Erythroblast (primary cell): ENCODE measurements around the gene NDUFA13.

ENCODE experiments used
- DNase-seq, 2 experiments: peaks; one replicate each; lab custom pipeline; 2025; lab: John Stamatoyannopoulos, UW
- GATA1 ChIP-seq: IDR thresholded peaks from 2 replicates; pipeline ENCODE4 v1.6.1; 2011; ENCODE audit warnings: low read depth, mild to moderate bottlenecking, control low read depth, low read length, moderate library complexity
- POLR2A ChIP-seq: IDR thresholded peaks from 2 replicates; pipeline ENCODE4 v1.6.1; 2011; ENCODE audit warnings: mild to moderate bottlenecking, low read length

The NDUFA13 gene

DNA sequence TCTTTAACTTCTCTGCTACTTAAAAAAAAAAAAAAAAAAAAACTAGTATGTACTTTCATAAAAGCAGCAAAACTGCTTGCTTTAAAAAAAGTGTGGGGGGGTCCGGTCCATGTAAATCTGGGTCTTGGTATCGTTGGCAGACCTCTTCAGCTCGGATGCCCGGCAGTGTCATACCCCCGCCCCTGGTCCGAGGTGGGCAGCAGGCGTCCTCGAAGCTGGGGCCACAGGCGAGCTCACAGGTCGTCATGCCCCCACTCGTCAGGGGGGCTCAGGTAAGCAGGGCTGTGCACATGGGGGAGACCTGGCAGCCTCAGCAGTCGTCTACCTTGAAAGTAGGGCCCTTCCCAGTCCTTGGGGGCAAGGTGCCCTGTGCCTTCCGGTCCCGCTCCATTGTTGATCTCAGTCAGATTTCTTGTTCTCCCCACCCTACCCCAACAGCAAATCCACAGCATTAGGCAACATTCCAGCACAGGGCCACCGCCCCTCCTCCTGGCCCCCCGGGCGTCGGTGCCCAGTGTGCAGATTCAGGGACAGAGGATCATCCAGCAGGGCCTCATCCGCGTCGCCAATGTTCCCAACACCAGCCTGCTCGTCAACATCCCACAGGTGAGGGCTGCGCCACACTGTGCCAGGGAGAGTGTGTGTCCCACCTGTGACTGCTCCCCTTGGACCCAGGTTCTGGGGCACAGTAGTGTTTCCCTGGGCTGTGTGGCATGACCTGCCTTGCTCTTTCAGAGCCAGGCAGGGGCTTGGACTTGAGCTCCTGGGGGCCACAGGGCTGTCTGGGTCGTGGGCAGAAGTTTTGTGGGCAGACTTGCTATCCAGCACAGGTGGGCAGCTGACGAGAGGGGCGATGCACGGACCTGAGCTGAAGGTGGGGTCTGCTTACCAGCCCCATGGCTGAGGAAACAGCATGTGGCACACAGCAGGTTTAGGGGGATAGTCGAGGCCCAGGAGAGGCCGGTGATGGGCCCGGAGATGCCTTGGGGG, 20.1 kb upstream of the NDUFA13 start:
- TF ChIP-seq GATA1, result no peak
- no peak for TF ChIP-seq POLR2A

DNA sequence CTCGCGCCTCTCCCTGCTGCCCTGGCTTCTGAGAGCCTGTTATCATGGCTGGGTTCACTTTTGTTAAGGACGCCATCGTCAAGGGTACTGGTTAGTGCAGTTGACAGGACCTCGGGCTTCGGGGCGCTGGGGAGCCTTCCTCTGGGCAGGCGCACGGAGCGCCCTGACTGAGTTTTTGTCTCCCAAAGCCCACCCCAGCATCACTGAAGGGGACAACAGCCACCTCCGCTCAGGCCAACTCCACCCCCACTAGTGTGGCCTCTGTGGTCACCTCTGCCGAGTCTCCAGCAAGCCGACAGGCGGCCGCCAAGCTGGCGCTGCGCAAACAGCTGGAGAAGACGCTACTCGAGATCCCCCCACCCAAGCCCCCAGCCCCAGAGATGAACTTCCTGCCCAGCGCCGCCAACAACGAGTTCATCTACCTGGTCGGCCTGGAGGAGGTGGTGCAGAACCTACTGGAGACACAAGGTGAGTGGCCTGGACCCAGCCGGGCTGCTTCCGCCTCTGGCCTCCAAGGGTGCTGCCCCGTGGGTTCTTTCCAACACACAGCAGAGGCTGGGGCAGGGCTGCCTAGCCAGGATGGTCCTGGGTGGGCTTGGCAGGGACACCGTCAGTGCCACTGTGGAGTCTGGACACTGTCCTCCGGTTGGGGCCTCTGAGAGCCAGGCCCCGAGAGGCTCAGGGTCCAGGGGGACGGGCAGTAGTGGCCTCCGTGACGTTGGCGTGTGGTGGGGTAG, 17.6 kb upstream of the NDUFA13 start:
- TF ChIP-seq POLR2A (no peak), GATA1 (no peak)
- DNase-seq, result no peak

More for the DNA sequence above, 20.1 kb upstream of the NDUFA13 start:
- no peak for DNase-seq

DNA sequence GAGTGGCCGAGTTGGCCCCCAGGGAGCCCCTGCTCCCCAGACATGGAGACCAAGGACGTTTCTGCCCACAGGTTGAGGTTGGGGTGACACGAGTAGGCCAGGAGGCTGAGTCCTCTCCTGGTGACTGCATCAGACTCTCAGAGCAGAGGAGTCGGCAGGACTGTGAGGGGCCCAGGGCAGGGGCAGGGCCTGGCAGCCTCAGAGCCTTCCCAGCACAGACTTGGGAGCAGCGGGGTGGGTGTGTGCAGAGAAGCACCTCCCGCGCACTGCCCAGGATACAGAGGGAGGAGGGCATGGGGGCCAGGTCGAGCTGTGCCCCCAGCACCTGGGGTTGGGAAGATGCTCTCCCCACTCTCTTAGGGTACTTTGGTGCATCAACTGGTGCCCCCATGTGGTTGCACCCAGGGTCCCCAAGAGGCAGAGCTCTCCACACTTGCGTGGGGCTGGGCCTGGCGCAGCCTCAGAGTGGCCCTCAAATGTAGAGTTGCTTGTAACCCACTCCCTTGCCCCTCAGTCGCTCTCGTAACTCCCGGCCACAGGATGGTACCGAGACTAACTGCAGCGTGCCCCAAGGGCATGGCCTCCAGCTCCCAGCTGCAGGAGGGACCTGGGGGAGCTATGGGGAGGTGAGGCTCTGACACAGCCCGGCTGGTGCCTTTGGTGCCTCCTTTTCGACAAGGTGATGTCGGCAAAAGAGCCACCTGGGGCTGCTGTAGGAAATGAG, 16.6 kb upstream of the NDUFA13 start:
- no peak for TF ChIP-seq POLR2A
- no peak for TF ChIP-seq GATA1

GRCh38 chr19:19500975-19501644, 14.9 kb upstream of the NDUFA13 start:
- TF ChIP-seq POLR2A, result no peak
- TF ChIP-seq GATA1, result no peak
- DNase-seq, result no peak

More for the DNA sequence above, 16.6 kb upstream of the NDUFA13 start:
- no peak for DNase-seq

GRCh38 chr19:19501798-19502197, 14.2 kb upstream of the NDUFA13 start:
- TF ChIP-seq GATA1 (no peak), POLR2A (no peak)
- no peak for DNase-seq

DNA sequence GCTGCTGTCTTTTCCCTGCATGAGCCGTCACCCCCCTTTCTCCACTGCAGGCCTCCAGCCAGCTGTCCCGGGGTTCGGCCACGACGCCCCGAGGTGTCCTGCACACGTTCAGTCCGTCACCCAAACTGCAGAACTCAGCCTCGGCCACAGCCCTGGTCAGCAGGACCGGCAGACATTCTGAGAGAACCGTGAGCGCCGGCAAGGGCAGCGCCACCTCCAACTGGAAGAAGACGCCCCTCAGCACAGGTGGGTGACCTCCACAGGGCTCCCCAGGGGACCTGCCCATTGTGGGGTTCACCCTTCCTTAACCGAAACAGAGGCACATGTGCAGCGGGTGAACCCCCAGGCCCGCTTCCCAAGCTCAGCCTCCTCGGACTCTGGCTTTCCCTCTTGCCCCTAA, 13.7 kb upstream of the NDUFA13 start:
- TF ChIP-seq GATA1, result no peak
- no peak for TF ChIP-seq POLR2A
- no peak for DNase-seq

GRCh38 chr19:19502808-19503602, 13.0 kb upstream of the NDUFA13 start:
- no peak for DNase-seq
- TF ChIP-seq GATA1, result no peak
- TF ChIP-seq POLR2A, result no peak

GRCh38 chr19:19504754-19505668, 11.0 kb upstream of the NDUFA13 start:
- TF ChIP-seq POLR2A (no peak), GATA1 (no peak)
- DNase-seq, result no peak

- DNase-seq, result no peak
- TF ChIP-seq GATA1, result no peak
Measured at GRCh38 chr19:19505669-19506326, 10.2 kb upstream of the NDUFA13 start.

DNA sequence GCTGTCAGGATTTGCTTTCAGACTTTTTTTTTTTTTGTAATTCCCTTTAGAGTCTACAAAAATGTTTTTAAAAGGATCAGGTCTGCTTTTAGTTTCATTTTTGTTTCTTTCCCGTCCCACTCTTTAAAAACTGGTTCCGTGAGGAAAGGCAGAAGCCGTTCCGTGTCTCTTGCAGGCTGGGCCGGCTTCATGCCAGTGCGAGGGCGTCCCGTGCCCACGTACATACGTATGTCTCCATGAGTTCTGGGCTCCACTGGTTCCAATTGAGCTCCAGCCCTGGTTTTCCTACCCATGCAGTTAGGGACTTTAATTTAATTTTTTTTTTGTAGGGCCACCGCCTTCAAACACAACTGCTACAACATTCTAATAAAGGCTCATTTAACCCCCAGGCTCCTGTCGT, 9.4 kb upstream of the NDUFA13 start:
- DNase-seq, result no peak
- TF ChIP-seq POLR2A, result no peak
- TF ChIP-seq GATA1, result no peak

DNA sequence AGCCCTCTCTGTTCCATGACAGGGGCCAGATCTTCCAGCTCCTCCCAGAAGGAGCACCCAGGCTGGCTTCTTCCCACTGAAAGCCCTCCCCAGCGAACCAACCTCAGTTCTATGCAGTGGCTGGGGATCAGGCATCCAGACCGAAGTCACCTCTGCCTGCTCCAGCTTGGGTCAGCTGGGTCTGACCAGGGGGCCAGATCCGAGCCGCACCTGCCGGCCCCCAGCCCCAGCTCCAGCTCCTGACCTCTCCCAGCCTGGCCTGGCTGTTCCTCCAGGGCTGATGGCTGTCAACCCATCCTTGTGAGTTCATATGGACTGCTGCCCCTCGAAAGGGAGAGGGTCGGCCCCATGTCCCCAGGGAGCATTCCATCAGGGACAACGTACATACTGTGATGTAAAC, 8.7 kb upstream of the NDUFA13 start:
- DNase-seq, result no peak
- TF ChIP-seq POLR2A (no peak), GATA1 (no peak)
